Subcutaneous adipose tissue (tissue), 4 donors: Measurements from ENCODE around the gene NUMB. TPM values are rescaled to one million over a fixed set of nuclear protein-coding genes. Genes with fewer than 3 reads are reported as not detected.

Experiments used
- total RNA-seq, 4 donors: library from RNA; depleted of rRNA; stranded (reverse); fragments of >200 nt; gene quantifications; one replicate each; pipeline ENCODE4 v1.1.0, GENCODE V29; 2016
- TF ChIP-seq, protein P1 (sequence below): fragments of 450-650 bp; IDR thresholded peaks from one replicate; pipeline ENCODE4 v1.5.1; 2016; ENCODE audit warnings: low read depth, mild to moderate bottlenecking, control low read depth, antibody characterized with exemption, moderate library complexity

Gene NUMB
- total RNA-seq, 4 donors from 2014 or later, result 45.1 to 85.8 (median 61.2) TPM

DNA sequence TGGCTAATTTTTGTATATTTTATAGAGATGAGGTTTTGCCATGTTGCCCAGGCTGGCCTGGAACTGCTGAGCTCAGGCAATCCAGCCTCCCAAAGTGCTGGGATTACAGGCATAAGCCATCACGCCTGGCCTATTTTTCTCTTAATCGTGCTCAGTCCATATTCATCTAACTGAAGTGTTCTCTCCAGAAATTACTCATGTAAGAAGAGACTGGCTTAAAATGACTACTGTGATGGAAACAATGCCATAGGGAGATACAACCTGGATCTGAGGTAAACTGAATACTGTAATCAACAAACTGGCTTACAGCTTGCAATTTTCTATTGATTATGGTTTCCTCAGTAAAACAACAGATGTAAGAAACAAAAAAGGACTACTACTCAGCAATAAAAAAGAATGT, 21.1 kb downstream of the NUMB start:
- TF ChIP-seq, protein P1, sequence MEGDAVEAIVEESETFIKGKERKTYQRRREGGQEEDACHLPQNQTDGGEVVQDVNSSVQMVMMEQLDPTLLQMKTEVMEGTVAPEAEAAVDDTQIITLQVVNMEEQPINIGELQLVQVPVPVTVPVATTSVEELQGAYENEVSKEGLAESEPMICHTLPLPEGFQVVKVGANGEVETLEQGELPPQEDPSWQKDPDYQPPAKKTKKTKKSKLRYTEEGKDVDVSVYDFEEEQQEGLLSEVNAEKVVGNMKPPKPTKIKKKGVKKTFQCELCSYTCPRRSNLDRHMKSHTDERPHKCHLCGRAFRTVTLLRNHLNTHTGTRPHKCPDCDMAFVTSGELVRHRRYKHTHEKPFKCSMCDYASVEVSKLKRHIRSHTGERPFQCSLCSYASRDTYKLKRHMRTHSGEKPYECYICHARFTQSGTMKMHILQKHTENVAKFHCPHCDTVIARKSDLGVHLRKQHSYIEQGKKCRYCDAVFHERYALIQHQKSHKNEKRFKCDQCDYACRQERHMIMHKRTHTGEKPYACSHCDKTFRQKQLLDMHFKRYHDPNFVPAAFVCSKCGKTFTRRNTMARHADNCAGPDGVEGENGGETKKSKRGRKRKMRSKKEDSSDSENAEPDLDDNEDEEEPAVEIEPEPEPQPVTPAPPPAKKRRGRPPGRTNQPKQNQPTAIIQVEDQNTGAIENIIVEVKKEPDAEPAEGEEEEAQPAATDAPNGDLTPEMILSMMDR, result no peak

DNA sequence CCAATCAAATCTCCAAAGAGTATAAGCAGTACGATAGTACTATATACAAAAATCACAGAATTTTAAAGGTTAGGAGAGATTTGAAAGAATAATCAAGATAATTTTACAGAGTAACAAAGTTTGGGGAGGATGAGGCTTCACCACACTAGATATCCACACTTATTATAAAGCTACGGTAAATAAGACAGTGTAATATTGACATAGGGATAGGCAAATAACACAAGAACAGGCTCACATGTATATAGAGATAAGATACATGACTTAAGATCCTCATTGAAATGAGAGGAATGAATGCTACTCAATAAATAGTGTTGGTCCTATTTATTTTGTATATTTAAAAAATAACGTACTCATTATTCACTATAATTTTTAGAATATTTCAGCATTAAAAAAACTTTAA, 26.2 kb downstream of the NUMB start:
- TF ChIP-seq, protein P1, result no peak

DNA sequence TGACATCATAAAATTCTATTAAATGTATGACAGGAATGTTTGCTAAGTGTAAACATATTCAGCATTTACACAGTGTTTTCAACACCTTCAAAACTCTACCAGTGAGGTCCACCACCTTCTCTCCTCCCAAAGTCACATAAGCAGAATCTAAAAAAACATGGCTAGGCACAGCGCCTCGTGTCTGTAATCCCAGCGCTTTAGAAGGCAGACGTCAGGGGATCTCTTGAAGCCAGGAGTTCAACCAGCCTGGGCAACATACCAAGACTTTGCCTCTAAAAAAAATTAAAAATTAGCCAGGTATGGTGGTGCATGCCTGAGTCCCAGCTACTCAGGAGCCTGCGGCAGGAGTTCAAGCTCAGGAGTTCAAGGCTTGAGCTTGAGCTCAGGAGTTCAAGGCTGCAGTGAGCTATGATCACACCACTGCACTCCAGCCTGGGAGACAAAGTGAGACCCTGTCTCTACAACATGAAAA, 30.0 kb downstream of the NUMB start:
- TF ChIP-seq, protein P1, result no peak

DNA sequence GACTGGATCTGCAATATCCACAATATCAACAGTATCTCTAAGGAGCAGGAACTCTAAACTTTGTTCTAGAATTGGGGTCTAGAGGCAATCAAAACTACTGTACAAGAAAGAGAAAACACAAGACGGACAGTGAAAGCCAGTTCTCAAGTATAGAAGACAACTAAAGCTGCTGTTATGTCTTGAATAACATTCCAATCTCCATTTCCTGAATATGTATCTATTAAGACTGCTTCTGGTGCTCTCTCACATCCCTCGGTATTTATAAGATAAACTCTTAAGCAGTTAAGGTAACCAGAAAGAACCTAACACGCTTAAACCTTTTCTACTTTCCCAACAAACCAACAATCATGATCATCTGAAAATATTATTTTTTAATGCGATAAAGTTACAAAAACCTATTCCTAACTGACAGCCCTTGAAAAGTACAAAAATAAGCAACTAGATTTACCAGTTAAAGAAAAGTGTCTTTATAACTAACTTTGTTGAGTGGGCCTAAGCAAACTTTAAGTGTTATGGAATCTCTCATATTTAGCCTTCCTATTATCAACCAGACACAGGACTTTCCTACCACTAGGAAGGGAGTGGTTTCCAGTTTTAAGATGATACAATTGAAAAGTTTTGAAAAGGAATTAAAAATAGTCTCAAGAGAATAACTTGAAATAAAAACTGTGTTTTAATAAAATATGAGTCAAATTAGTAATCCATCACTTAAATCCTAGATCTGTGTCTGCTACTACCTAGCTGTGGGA, 30.7 kb downstream of the NUMB start:
- TF ChIP-seq, protein P1, result no peak

DNA sequence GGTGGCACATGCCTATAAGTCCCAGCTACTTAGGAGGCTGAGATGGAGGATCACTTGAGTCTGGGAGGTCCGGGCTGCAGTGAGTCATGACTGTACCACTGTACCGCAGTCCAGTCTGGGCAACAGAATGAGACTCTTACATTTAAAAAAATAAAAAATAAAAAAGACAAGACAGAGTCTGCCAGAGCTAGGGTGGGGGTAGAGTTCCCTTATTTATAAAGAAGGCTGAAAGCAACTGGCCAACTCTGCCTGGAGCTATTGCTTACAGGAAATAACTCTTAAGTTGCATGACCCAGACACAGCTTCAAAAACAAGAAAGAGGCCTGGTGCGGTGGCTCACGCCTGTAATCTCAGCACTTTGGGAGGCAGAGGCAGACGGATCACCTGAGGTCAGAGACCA, 31.5 kb downstream of the NUMB start:
- TF ChIP-seq, protein P1, result no peak

DNA sequence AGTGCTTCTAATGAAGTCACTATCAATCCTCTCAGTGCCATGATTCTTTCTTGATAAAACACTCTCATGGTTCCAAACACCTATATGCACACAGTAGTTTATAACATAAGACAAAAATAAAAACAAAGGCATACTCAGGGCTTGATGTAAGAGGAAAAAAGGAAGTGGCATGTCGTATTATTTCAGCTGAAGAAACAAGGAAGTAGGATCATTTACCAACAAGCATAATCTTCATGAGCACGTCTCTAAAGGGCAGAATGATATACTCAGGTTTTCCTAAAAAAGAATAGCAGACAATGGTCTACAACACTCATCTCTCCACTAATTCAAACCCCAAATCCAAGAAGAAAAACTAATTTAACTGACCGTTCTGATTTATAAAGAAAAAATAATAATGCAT, 33.9 kb downstream of the NUMB start:
- TF ChIP-seq, protein P1, result no peak

DNA sequence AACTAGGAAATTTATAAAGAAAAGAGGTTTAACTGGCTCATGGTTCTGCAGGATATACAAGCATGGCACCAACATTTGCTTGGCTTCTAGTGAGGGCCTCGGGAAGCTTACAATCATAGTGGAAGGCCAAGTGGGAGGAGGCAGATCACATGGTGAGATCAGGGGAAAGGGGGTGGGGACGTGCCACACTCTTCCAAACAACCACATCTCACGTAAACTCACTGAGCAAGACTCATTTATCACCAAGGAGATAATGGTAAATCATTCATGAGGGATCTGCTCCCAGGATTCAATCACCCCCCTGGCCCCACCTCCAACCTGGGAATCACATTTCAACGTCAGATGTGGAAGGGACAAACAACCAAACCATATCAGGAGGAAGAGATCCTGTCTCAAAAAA, 35.8 kb downstream of the NUMB start:
- TF ChIP-seq, protein P1, result no peak
